Skeletal muscle satellite cell (primary cell): ENCODE measurements around the gene KLHL26.

Source experiments
- H3K27me3 ChIP-seq: 2 replicates; pipeline ENCODE4 v1.7.0; 2013; ENCODE audit warnings: low read length; ENCODE audit not compliant: control insufficient read depth, insufficient read depth
- H3K36me3 ChIP-seq: 2 replicates; pipeline ENCODE4 v1.7.0; 2013; ENCODE audit warnings: mild to moderate bottlenecking, control low read depth, low read length; ENCODE audit not compliant: insufficient read depth
- H3K4me1 ChIP-seq: 2 replicates; pipeline ENCODE4 v1.7.0; 2013; ENCODE audit warnings: low read length; ENCODE audit not compliant: control insufficient read depth, insufficient read depth
- H3K4me2 ChIP-seq: 2 replicates; pipeline ENCODE4 v1.7.0; 2013; ENCODE audit warnings: mild to moderate bottlenecking, low read length
- H3K4me3 ChIP-seq: 2 replicates; pipeline ENCODE4 v1.7.0; 2013; ENCODE audit warnings: low read length
- H3K9ac ChIP-seq: 2 replicates; pipeline ENCODE4 v1.7.0; 2013; ENCODE audit warnings: mild to moderate bottlenecking, low read depth, low read length, moderate library complexity
- H3K9me3 ChIP-seq: replicated peaks from 2 replicates; pipeline ENCODE4 v1.7.0; 2013; ENCODE audit warnings: mild to moderate bottlenecking, control low read depth, low read length

KLHL26 gene

GRCh38 chr19:18645035-18645511 is 8.2 kb downstream of the KLHL26 start:
- H3K4me1 ChIP-seq = peaks cover 44% of the 10 kb centered on the region
- H3K27me3 ChIP-seq = no peaks in the 10 kb centered on the region
- peaks cover 6% of the 10 kb centered on the region for H3K9me3 ChIP-seq
- no peak overlapping the region for H3K4me3 ChIP-seq
- no peak overlapping the region for H3K9ac ChIP-seq
- no peaks in the 10 kb centered on the region for H3K36me3 ChIP-seq
- H3K4me2 ChIP-seq = peak overlapping the region; percentile 73

- H3K4me3 ChIP-seq = no peak overlapping the region
- peaks cover 61% of the 10 kb centered on the region for H3K4me1 ChIP-seq
- no peak overlapping the region for H3K4me2 ChIP-seq
- peaks cover 6% of the 10 kb centered on the region for H3K9me3 ChIP-seq
- no peak overlapping the region for H3K9ac ChIP-seq
- no peaks in the 10 kb centered on the region for H3K36me3 ChIP-seq
- no peaks in the 10 kb centered on the region for H3K27me3 ChIP-seq
Observed at GRCh38 chr19:18646535-18647370, 9.9 kb downstream of the KLHL26 start.

- no peaks in the 10 kb centered on the region for H3K36me3 ChIP-seq
- H3K4me2 ChIP-seq = no peak overlapping the region
- no peak overlapping the region for H3K9ac ChIP-seq
- H3K4me1 ChIP-seq = peaks cover 64% of the 10 kb centered on the region
- H3K4me3 ChIP-seq = no peak overlapping the region
- peaks cover 6% of the 10 kb centered on the region for H3K9me3 ChIP-seq
- H3K27me3 ChIP-seq = no peaks in the 10 kb centered on the region
Observed at GRCh38 chr19:18647371-18647767, 10.5 kb downstream of the KLHL26 start.

GRCh38 chr19:18647807-18648206 is 11.0 kb downstream of the KLHL26 start:
- H3K4me2 ChIP-seq = no peak overlapping the region
- no peak overlapping the region for H3K4me3 ChIP-seq
- peaks cover 6% of the 10 kb centered on the region for H3K9me3 ChIP-seq
- H3K4me1 ChIP-seq = peaks cover 64% of the 10 kb centered on the region
- no peak overlapping the region for H3K9ac ChIP-seq
- H3K27me3 ChIP-seq = no peaks in the 10 kb centered on the region
- no peaks in the 10 kb centered on the region for H3K36me3 ChIP-seq

- Histone ChIP-seq H3K4me3 (peak overlapping the region; percentile 55), H3K9ac (peak overlapping the region; percentile 70)
Observed at GRCh38 chr19:18648973-18649315, 12.1 kb downstream of the KLHL26 start.

DNA sequence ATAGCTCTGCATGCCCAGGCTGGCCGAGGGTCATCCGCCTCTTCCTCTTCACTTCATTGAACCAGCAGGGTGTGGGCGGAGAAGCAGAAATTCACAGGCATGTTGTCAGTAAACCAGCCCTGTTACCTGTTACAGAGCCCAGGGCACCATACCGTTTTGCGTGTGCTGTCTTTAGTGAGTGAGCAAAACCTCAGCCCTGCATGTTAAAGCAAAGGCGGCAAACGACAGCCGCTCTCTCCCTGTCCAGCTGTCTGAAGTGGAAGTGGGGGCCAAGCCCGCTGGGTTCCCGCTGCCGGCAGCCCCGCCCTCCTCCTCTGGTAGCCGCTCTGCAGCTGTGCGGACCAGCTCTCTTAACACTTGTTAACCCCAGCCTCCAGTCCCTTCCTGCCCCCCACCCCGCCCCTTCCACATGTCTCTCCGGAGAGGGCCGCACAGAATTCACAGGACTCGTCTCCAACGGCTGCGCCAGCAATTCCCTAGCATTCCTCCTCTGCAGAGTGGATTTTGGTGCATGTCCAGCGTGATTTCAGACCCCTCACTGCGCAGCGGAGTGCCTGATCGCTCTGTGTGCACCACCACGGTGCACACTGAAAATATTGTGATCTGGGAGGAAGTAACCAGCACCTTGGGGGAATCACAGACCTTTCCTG is 12.7 kb downstream of the KLHL26 start:
- peak overlapping the region; percentile 70 for H3K9ac ChIP-seq
- H3K4me3 ChIP-seq = peak overlapping the region; percentile 55
- peaks cover 61% of the 10 kb centered on the region for H3K4me1 ChIP-seq
- no peaks in the 10 kb centered on the region for H3K9me3 ChIP-seq
- H3K36me3 ChIP-seq = no peaks in the 10 kb centered on the region
- no peaks in the 10 kb centered on the region for H3K27me3 ChIP-seq
- peak overlapping the region; percentile 71 for H3K4me2 ChIP-seq

More at GRCh38 chr19:18648973-18649315, 12.1 kb downstream of the KLHL26 start:
- H3K4me2 ChIP-seq = peak overlapping the region; percentile 71
- peaks cover 2% of the 10 kb centered on the region for H3K9me3 ChIP-seq
- no peaks in the 10 kb centered on the region for H3K27me3 ChIP-seq
- H3K36me3 ChIP-seq = no peaks in the 10 kb centered on the region
- peaks cover 64% of the 10 kb centered on the region for H3K4me1 ChIP-seq

DNA sequence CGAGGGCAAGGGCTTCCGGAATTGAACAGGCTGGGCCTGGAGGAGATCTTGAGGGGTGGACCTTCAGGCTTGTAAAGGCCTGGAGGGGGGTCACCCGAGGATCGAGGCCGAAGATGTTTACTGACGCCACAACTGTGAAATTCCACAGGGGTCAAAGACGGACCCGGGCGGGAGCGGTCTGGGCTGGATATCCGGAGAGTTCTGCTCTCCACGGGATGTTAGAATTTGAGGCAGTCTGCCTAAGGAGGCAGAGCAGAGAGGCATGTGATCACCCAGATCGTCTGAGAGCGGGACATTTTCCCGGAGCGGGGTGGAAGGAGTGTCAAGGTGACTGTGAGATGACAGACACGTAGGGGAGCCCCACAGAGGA is 13.2 kb downstream of the KLHL26 start:
- no peaks in the 10 kb centered on the region for H3K36me3 ChIP-seq
- H3K4me2 ChIP-seq = peak overlapping the region; percentile 71
- H3K27me3 ChIP-seq = no peaks in the 10 kb centered on the region
- H3K4me1 ChIP-seq = peaks cover 56% of the 10 kb centered on the region
- peak overlapping the region; percentile 53 for H3K4me3 ChIP-seq
- H3K9ac ChIP-seq = peak overlapping the region; percentile 70
- no peaks in the 10 kb centered on the region for H3K9me3 ChIP-seq

- Histone ChIP-seq H3K4me1 (peaks cover 50% of the 10 kb centered on the region), H3K4me3 (peak overlapping the region; percentile 50), H3K9me3 (no peaks in the 10 kb centered on the region), H3K27me3 (no peaks in the 10 kb centered on the region), H3K9ac (peak overlapping the region; percentile 70), H3K36me3 (no peaks in the 10 kb centered on the region), H3K4me2 (peak overlapping the region; percentile 71)
Observed at GRCh38 chr19:18650468-18651041, 13.7 kb downstream of the KLHL26 start.

DNA sequence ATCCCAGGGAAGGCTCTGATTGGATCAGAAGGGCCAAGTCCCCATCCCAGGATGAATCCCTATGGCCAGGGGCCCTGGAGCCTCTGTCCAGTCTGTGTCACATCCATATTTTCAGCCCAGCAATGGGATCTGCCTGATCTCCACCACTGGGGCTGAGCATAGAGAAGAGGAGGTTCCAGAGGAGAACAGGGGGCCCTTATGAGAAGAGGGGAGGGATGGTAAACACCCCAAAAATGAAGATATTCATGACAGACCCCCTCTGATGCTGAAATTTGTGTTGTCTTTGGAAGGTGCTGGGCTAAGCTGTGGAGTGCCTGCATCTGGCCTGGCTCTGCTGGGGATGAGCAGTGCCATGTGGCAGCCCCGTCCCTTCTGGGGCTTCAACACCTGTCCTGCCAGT is 14.5 kb downstream of the KLHL26 start:
- Histone ChIP-seq H3K4me1 (peaks cover 47% of the 10 kb centered on the region), H3K4me3 (peak overlapping the region; percentile 50), H3K9ac (peak overlapping the region; percentile 70), H3K36me3 (no peaks in the 10 kb centered on the region), H3K4me2 (peak overlapping the region; percentile 71), H3K27me3 (no peaks in the 10 kb centered on the region), H3K9me3 (no peaks in the 10 kb centered on the region)

DNA sequence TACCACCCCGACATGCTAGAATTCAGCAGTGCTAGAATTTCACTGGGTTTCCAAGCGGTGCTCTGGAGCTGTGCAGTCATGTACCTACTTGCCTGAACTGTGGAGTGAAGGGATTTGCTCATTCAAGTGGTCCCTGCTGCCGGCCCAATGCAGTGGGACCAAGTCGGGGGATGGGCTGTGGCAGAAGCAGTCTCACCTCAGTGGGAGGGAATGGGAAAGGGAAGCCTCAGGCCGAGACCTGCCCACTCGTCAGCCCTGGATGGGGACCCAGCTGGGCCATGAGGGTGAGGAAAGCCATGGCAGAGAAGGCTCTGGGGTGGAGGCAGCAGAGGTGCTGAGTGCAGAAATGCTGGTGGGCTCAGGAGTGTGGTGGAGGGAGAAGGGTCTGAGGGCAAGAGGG is 14.9 kb downstream of the KLHL26 start:
- Histone ChIP-seq H3K9me3 (no peaks in the 10 kb centered on the region), H3K4me2 (no peak overlapping the region), H3K4me1 (peaks cover 48% of the 10 kb centered on the region), H3K9ac (no peak overlapping the region), H3K4me3 (no peak overlapping the region), H3K27me3 (no peaks in the 10 kb centered on the region), H3K36me3 (no peaks in the 10 kb centered on the region)

GRCh38 chr19:18653853-18654252 is 17.0 kb downstream of the KLHL26 start:
- H3K27me3 ChIP-seq = no peaks in the 10 kb centered on the region
- H3K9ac ChIP-seq = no peak overlapping the region
- no peak overlapping the region for H3K4me3 ChIP-seq
- no peaks in the 10 kb centered on the region for H3K9me3 ChIP-seq
- H3K36me3 ChIP-seq = no peaks in the 10 kb centered on the region
- H3K4me2 ChIP-seq = no peak overlapping the region
- peaks cover 54% of the 10 kb centered on the region for H3K4me1 ChIP-seq
